K562 (cell line): ENCODE data around the gene ATP6V1G2. TPM values are rescaled to one million over a fixed set of nuclear protein-coding genes. Genes with fewer than 3 reads are reported as not detected.

ENCODE experiments used
- ARHGAP35 ChIP-seq: fragments of 450-650 bp; IDR thresholded peaks from 2 replicates; pipeline ENCODE4 v1.6.1; 2018; ENCODE audit not compliant: partially characterized antibody
- ATF7 ChIP-seq: fragments of 450-650 bp; IDR thresholded peaks from 2 replicates; pipeline ENCODE4 v1.7.1; 2014; ENCODE audit warnings: mild to moderate bottlenecking, moderate library complexity
- BRF1 ChIP-seq: IDR thresholded peaks from 3 replicates; pipeline ENCODE4 v1.6.1; 2011; ENCODE audit warnings: borderline replicate concordance, mild to moderate bottlenecking; ENCODE audit not compliant: insufficient read length; ENCODE audit errors: extremely low read depth
- ELF2 ChIP-seq: fragments of 250-450 bp; sonication (Bioruptor Pico); IDR thresholded peaks from 2 replicates; pipeline ENCODE4 v1.5.0; 2021; ENCODE audit warnings: mild to moderate bottlenecking
- HOXB6 ChIP-seq: fragments of 250-450 bp; sonication (Bioruptor Pico); IDR thresholded peaks from 2 replicates; pipeline ENCODE4 v1.5.1; 2022; ENCODE audit warnings: mild to moderate bottlenecking, borderline replicate concordance
- KDM2B ChIP-seq: fragments of 250-450 bp; sonication (Bioruptor Pico); IDR thresholded peaks from 2 replicates; pipeline ENCODE4 v1.8.0; 2021; ENCODE audit warnings: mild to moderate bottlenecking, moderate library complexity
- LARP7 ChIP-seq: fragments of 450-650 bp; IDR thresholded peaks from 2 replicates; pipeline ENCODE4 v1.6.1; 2016
- MTA1 ChIP-seq: fragments of 450-650 bp; IDR thresholded peaks from 2 replicates; pipeline ENCODE4 v1.6.1; 2017; ENCODE audit warnings: borderline replicate concordance
- MXI1 ChIP-seq: IDR thresholded peaks from 2 replicates; pipeline ENCODE4 v1.6.1; 2011; ENCODE audit warnings: low read depth, mild to moderate bottlenecking, improper control_type of control experiment, low read length
- PRMT5 ChIP-seq: sonication (generic); formaldehyde crosslinking; IDR thresholded peaks from 2 replicates; pipeline ENCODE4 v1.5.0; 2020; ENCODE audit warnings: missing genetic modification reagents
- RBM39 ChIP-seq: fragments of 200-400 bp; formaldehyde crosslinking; optimal IDR thresholded peaks from 2 replicates; pipeline ENCODE3; 2018; ENCODE audit warnings: low read depth, low read length
- SMAD1 ChIP-seq: fragments of 150-350 bp; IDR thresholded peaks from 2 replicates; pipeline ENCODE4 v1.6.1; 2014; ENCODE audit warnings: low read length, low read depth; ENCODE audit not compliant: partially characterized antibody
- SRF ChIP-seq, 2 experiments: fragments of 250-450, 450-650 bp in 1 of 2; sonication (Bioruptor Pico) in 1 of 2; sonication (generic) in 1 of 2; formaldehyde crosslinking; IDR thresholded peaks; 2 replicates each; pipeline versions ENCODE4 v1.5.0 to v1.5.1; 2020 to 2022; ENCODE audit warnings: mild to moderate bottlenecking in 1 of 2, missing genetic modification reagents in 1 of 2
- polyA plus RNA-seq, 8 experiments: library from polyadenylated mRNA; depleted of rRNA in 4 of 8; stranded (reverse) in 5 of 8; unstranded in 3 of 8; fragments of >200 nt; fragmentation: Nextera tagmentation in 2 of 8; fragmentation: Illumina TruSeq in 1 of 8; extraction: Ambion mirVana in 2 of 8; extraction: Trizol in 1 of 8; gene quantifications; 2 replicates each; pipeline versions ENCODE4 v1.2.1 to v1.2.3, GENCODE V29; 2011 to 2014; ENCODE audit warnings: inconsistent platforms in 1 of 8, missing spikeins in 1 of 8
- total RNA-seq, 7 experiments: library from RNA; depleted of rRNA in 6 of 7; stranded (reverse); fragments of >200 nt in 6 of 7; fragmentation: Illumina TruSeq in 2 of 7; extraction: Trizol in 2 of 7; gene quantifications; 2 replicates each; pipeline versions ENCODE4 v1.2.1 to v1.2.3, GENCODE V29; 2011 to 2021; ENCODE audit warnings: low replicate concordance in 1 of 7
- TF ChIP-seq, protein P1 (sequence below): fragments of 450-650 bp; formaldehyde crosslinking; IDR thresholded peaks from 2 replicates; pipeline ENCODE4 v1.4.0; 2020; ENCODE audit warnings: mild to moderate bottlenecking, moderate library complexity
- TF ChIP-seq, protein P2 (sequence below): fragments of 450-650 bp; IDR thresholded peaks from 2 replicates; pipeline ENCODE4 v1.6.1; 2016; ENCODE audit warnings: low read depth
- TF ChIP-seq, protein P3 (sequence below): fragments of 450-650 bp; formaldehyde crosslinking; IDR thresholded peaks from 2 replicates; pipeline ENCODE4 v1.4.0; 2020; ENCODE audit warnings: mild to moderate bottlenecking, moderate library complexity

The ATP6V1G2 gene
- total and polyA plus RNA-seq, 9 of the 15 experiments (the other 6 are each of a cell fraction or from before 2014, with no cell fraction given): 0.14 to 1.5 (median 0.33) TPM

DNA sequence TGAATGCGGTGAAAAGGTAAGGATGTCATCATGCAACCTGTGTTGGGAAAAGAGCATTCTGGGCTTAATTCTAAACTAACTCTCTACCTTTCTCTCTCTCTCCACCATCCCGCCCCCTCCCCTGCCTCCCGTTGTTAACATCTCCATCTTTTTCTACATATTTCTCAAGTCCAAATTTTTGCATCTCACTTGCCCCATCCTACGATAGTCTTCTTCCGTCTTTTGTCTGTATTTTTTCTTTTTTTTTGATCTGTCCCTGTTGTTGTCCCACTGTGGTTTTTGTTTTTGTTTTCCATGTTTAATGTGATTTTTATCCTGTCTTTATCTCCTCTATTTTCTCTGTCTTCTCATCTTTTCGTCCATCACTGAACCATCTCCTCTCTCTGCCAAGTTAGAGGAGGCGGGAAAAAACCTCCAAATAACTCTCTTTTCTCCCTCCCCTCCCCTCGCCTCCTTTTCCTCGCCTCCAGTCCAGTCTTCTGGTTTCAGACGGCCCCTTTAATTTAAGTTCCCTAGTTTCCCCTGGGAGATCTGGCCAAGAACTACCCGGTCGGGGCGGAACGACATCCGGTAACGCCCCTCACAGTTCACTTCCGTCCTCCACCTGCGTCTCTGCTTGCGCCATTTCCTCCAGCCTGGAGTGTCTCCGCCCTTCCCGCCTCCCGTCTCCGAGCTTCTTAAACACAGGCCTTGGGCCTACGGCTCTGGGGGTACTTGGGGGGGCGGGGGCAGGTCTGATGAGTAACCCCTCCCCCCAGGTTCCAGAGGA lies 734 bp upstream of the ATP6V1G2 start, which contains the start of gene NFKBIL1 (continued):
- TF ChIP-seq, protein P1, sequence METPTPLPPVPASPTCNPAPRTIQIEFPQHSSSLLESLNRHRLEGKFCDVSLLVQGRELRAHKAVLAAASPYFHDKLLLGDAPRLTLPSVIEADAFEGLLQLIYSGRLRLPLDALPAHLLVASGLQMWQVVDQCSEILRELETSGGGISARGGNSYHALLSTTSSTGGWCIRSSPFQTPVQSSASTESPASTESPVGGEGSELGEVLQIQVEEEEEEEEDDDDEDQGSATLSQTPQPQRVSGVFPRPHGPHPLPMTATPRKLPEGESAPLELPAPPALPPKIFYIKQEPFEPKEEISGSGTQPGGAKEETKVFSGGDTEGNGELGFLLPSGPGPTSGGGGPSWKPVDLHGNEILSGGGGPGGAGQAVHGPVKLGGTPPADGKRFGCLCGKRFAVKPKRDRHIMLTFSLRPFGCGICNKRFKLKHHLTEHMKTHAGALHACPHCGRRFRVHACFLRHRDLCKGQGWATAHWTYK: no peak
- TF ChIP-seq ARHGAP35 (peak; percentile 71), ELF2 (CRISPR knock-in tag) (peak; percentile 42; the same call in 1 of the 2 replicates), MTA1 (0 out of 2 replicates have a peak, but pooled peaks have one; percentile 39), MXI1 (peak; percentile 57; the same call in 1 of the 2 replicates), SMAD1 (no peak), KDM2B (CRISPR knock-in tag) (no peak), RBM39 (no peak), ATF7 (peak; percentile 84), PRMT5 (CRISPR knock-in tag) (no peak), LARP7 (peak; percentile 95; the same call in 1 of the 2 replicates), SRF (CRISPR knock-in tag; IDR thresholded peaks at IDR 0.05) (no peak; a peak in 1 of 4 replicates), HOXB6 (CRISPR knock-in tag) (no peak), BRF1 (no peak)
- TF ChIP-seq, protein P2, sequence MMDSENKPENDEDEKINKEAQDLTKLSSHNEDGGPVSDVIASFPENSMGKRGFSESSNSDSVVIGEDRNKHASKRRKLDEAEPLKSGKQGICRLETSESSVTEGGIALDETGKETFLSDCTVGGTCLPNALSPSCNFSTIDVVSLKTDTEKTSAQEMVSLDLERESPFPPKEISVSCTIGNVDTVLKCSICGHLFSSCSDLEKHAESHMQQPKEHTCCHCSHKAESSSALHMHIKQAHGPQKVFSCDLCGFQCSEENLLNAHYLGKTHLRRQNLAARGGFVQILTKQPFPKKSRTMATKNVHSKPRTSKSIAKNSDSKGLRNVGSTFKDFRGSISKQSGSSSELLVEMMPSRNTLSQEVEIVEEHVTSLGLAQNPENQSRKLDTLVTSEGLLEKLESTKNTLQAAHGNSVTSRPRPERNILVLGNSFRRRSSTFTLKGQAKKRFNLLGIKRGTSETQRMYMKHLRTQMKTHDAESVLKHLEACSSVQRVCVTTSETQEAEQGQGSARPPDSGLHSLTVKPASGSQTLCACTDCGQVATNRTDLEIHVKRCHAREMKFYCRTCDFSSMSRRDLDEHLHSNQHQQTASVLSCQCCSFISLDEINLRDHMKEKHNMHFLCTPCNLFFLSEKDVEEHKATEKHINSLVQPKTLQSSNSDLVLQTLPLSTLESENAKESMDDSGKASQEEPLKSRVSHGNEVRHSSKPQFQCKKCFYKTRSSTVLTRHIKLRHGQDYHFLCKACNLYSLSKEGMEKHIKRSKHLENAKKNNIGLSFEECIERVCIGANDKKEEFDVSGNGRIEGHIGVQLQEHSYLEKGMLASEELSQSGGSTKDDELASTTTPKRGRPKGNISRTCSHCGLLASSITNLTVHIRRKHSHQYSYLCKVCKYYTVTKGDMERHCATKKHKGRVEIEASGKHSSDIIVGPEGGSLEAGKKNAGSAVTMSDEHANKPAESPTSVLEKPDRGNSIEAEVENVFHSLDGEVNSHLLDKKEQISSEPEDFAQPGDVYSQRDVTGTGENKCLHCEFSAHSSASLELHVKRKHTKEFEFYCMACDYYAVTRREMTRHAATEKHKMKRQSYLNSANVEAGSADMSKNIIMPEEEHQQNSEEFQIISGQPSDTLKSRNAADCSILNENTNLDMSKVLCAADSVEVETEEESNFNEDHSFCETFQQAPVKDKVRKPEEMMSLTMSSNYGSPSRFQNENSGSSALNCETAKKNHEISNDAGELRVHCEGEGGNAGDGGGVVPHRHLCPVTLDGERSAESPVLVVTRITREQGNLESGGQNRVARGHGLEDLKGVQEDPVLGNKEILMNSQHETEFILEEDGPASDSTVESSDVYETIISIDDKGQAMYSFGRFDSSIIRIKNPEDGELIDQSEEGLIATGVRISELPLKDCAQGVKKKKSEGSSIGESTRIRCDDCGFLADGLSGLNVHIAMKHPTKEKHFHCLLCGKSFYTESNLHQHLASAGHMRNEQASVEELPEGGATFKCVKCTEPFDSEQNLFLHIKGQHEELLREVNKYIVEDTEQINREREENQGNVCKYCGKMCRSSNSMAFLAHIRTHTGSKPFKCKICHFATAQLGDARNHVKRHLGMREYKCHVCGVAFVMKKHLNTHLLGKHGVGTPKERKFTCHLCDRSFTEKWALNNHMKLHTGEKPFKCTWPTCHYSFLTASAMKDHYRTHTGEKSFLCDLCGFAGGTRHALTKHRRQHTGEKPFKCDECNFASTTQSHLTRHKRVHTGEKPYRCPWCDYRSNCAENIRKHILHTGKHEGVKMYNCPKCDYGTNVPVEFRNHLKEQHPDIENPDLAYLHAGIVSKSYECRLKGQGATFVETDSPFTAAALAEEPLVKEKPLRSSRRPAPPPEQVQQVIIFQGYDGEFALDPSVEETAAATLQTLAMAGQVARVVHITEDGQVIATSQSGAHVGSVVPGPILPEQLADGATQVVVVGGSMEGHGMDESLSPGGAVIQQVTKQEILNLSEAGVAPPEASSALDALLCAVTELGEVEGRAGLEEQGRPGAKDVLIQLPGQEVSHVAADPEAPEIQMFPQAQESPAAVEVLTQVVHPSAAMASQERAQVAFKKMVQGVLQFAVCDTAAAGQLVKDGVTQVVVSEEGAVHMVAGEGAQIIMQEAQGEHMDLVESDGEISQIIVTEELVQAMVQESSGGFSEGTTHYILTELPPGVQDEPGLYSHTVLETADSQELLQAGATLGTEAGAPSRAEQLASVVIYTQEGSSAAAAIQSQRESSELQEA: peak; percentile 58; the same call in 1 of the 2 replicates
- TF ChIP-seq, protein P3, sequence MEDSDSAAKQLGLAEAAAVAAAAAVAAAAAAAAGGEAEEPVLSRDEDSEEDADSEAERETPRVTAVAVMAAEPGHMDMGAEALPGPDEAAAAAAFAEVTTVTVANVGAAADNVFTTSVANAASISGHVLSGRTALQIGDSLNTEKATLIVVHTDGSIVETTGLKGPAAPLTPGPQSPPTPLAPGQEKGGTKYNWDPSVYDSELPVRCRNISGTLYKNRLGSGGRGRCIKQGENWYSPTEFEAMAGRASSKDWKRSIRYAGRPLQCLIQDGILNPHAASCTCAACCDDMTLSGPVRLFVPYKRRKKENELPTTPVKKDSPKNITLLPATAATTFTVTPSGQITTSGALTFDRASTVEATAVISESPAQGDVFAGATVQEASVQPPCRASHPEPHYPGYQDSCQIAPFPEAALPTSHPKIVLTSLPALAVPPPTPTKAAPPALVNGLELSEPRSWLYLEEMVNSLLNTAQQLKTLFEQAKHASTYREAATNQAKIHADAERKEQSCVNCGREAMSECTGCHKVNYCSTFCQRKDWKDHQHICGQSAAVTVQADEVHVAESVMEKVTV (CRISPR knock-in tag): no peak
